ENCODE measurements around the gene NACC1. TPM values are rescaled to one million over a fixed set of nuclear protein-coding genes. Genes with fewer than 3 reads are reported as not detected.
A peak's percentile ranks its signal among the peaks of the same experiment; 100 is the strongest.

Gene NACC1
- total and polyA plus RNA-seq, 2 of the 13 experiments (the other 11 are each of a cell fraction or from before 2014, with no cell fraction given), result 31.8 to 42.3 TPM

DNA sequence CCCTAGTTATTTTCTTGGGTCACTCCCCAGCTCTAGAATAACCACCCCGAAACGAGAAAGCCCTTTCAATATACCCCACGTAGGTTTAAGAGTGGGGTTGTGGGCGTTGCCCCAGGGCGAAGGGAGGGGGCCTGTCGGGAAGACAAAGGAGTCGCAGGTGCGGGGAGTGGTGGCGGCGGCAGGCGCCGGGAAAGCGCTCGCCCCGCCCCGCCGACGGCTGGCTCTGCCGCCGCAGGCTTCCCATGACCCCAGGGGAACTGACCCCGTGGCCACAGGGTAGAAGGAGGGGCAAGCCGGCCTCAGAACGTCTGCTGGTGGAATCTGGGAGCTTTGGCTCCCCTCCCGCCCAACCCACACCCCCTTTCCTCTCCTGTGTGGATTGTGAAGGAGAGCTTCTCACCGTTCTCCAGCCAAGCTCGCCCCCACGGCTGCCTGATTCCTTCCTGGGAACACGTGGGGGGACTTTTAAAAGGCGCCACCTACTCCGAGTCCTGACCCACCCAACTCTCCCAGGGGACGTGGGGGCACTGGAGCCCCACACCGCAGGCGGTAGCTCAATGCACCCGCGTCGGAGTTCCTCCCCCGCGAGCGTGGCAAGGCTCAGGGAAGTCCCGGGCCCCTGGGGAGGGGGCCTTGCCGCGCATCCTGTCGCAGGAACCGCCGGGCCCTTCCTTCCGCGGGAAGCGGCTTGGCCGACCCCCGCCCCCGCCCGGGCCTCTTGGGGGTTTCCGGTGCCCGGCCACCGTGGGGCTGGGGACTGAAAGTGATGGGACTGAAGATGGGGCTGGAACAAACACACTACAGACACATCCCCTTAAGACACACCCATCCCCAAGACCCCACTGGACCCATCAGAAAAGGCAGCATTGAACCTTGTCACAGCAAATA lies 37.7 kb downstream of the NACC1 start (continued):
- TF ChIP-seq ZNF775 (CRISPR knock-in tag; IDR thresholded peaks at IDR 0.05; ENCODE audit: borderline replicate concordance) (0 out of 2 replicates have a peak, but pooled peaks have one; percentile 22), TEAD3 (CRISPR knock-in tag; optimal IDR thresholded peaks at IDR 0.05; ENCODE audit: borderline replicate concordance) (peak; percentile 44), NR3C1 (CRISPR knock-in tag; IDR thresholded peaks at IDR 0.05) (no peak), MIXL1 (CRISPR knock-in tag; IDR thresholded peaks at IDR 0.05) (0 out of 2 replicates have a peak, but pooled peaks have one; percentile 13), ZNF792 (CRISPR knock-in tag; IDR thresholded peaks at IDR 0.05) (no peak), ZNF784 (CRISPR knock-in tag; IDR thresholded peaks at IDR 0.05; ENCODE audit: borderline replicate concordance) (no peak), SRSF4 (IDR thresholded peaks at IDR 0.05; ENCODE audit: low read depth, low read length, poor library complexity, severe bottlenecking) (no peak), ZNF879 (CRISPR knock-in tag; IDR thresholded peaks at IDR 0.05) (no peak), ZNF564 (CRISPR knock-in tag; IDR thresholded peaks at IDR 0.05) (no peak), ZNF276 (CRISPR knock-in tag; IDR thresholded peaks at IDR 0.05; ENCODE audit: low read depth) (no peak), BRD4 (CRISPR knock-in tag; IDR thresholded peaks at IDR 0.05) (no peak), ZFYVE20 (CRISPR knock-in tag; IDR thresholded peaks at IDR 0.05; ENCODE audit: borderline replicate concordance, low read depth) (no peak), ZNF839 (CRISPR knock-in tag; IDR thresholded peaks at IDR 0.05; ENCODE audit: borderline replicate concordance) (no peak), ZSCAN30 (CRISPR knock-in tag; IDR thresholded peaks at IDR 0.05) (no peak), FOXA1 (IDR thresholded peaks at IDR 0.05) (no peak), FOXA1 (CRISPR knock-in tag; IDR thresholded peaks at IDR 0.05) (no peak), IKZF1 (IDR thresholded peaks at IDR 0.05) (no peak)
- TF ChIP-seq, protein P1, sequence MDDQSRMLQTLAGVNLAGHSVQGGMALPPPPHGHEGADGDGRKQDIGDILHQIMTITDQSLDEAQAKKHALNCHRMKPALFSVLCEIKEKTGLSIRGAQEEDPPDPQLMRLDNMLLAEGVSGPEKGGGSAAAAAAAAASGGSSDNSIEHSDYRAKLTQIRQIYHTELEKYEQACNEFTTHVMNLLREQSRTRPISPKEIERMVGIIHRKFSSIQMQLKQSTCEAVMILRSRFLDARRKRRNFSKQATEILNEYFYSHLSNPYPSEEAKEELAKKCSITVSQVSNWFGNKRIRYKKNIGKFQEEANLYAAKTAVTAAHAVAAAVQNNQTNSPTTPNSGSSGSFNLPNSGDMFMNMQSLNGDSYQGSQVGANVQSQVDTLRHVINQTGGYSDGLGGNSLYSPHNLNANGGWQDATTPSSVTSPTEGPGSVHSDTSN (CRISPR knock-in tag; IDR thresholded peaks at IDR 0.05; ENCODE audit: borderline replicate concordance), result no peak
- TF ChIP-seq, protein P2, sequence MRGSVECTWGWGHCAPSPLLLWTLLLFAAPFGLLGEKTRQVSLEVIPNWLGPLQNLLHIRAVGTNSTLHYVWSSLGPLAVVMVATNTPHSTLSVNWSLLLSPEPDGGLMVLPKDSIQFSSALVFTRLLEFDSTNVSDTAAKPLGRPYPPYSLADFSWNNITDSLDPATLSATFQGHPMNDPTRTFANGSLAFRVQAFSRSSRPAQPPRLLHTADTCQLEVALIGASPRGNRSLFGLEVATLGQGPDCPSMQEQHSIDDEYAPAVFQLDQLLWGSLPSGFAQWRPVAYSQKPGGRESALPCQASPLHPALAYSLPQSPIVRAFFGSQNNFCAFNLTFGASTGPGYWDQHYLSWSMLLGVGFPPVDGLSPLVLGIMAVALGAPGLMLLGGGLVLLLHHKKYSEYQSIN (CRISPR knock-in tag; IDR thresholded peaks at IDR 0.05; ENCODE audit: borderline replicate concordance), result no peak
- TF ChIP-seq, protein P3, sequence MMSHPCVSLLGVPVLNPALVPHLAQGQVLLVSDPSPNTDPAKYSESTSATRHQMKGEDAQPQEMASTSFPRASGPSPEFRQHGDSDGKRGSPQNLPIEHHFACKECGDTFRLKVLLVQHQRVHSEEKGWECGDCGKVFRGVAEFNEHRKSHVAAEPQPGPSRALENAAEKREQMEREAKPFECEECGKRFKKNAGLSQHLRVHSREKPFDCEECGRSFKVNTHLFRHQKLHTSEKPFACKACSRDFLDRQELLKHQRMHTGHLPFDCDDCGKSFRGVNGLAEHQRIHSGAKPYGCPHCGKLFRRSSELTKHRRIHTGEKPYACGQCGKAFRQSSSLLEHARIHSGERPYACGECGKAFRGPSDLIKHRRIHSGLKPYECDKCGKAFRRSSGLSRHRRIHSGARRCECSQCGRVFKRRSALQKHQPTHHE (CRISPR knock-in tag; IDR thresholded peaks at IDR 0.05; ENCODE audit: borderline replicate concordance), result no peak
- TF ChIP-seq, protein P4, sequence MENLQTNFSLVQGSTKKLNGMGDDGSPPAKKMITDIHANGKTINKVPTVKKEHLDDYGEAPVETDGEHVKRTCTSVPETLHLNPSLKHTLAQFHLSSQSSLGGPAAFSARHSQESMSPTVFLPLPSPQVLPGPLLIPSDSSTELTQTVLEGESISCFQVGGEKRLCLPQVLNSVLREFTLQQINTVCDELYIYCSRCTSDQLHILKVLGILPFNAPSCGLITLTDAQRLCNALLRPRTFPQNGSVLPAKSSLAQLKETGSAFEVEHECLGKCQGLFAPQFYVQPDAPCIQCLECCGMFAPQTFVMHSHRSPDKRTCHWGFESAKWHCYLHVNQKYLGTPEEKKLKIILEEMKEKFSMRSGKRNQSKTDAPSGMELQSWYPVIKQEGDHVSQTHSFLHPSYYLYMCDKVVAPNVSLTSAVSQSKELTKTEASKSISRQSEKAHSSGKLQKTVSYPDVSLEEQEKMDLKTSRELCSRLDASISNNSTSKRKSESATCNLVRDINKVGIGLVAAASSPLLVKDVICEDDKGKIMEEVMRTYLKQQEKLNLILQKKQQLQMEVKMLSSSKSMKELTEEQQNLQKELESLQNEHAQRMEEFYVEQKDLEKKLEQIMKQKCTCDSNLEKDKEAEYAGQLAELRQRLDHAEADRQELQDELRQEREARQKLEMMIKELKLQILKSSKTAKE (CRISPR knock-in tag; IDR thresholded peaks at IDR 0.05; ENCODE audit: borderline replicate concordance), result peak; percentile 88

All from HepG2 (cell line).